ENCODE results near the gene WDR35.

WDR35 gene

DNA sequence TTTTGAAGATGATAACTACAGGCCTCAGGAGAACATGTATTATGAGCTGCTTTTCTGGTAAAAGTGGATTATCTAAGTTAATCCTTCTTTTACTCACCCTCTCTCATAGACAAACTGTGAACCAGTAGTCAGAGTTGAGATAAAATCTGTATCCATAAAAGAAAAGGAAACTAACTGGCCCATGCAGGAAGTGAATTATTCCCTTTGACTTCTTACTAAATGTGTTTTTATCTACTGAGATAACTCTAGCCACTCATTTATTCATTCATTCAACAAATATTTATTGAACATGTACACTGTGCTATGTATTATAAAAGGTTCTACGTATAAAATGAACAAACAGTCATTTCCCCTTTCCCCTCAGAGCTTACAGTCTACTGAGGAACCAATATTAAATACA is 10.0 kb downstream of the WDR35 start:
- no peak overlapping the region for H3K4me3 ChIP-seq (ENCODE audit: low read depth, low read length)
- TF ChIP-seq, protein P1, sequence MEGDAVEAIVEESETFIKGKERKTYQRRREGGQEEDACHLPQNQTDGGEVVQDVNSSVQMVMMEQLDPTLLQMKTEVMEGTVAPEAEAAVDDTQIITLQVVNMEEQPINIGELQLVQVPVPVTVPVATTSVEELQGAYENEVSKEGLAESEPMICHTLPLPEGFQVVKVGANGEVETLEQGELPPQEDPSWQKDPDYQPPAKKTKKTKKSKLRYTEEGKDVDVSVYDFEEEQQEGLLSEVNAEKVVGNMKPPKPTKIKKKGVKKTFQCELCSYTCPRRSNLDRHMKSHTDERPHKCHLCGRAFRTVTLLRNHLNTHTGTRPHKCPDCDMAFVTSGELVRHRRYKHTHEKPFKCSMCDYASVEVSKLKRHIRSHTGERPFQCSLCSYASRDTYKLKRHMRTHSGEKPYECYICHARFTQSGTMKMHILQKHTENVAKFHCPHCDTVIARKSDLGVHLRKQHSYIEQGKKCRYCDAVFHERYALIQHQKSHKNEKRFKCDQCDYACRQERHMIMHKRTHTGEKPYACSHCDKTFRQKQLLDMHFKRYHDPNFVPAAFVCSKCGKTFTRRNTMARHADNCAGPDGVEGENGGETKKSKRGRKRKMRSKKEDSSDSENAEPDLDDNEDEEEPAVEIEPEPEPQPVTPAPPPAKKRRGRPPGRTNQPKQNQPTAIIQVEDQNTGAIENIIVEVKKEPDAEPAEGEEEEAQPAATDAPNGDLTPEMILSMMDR (IDR thresholded peaks at IDR 0.05; ENCODE audit: low read depth, low read length): no peak
- in situ Hi-C loops (cut with HindIII; ENCODE audit: low sequenced_read_pairs): no loop called here
- DNase-seq (ENCODE audit: low read depth, low spot score): no peak

DNA sequence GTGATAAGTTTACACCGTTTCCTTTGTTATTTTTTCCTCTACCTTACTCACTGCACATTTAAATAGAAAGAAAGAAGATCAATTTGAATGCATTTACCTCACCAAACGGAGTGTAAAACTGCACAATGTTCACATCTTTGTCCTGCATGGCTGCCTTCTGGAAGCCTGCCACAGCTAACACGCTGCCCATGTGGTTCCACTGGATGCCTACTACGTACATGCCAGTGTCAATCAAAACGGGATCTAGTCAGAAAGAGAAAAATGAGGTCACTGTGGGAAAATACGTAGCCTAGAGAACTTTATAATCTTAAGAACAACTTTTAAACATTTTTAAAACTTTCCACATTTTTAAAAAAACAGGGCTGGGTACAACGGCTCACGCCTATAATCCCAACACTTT is 16.4 kb downstream of the WDR35 start:
- in situ Hi-C loops (cut with HindIII; ENCODE audit: low sequenced_read_pairs): no loop called here
- TF ChIP-seq, protein P1 (IDR thresholded peaks at IDR 0.05; ENCODE audit: low read depth, low read length): no peak
- no peak overlapping the region for H3K4me3 ChIP-seq (ENCODE audit: low read depth, low read length)
- no peak for DNase-seq (ENCODE audit: low read depth, low spot score)

DNA sequence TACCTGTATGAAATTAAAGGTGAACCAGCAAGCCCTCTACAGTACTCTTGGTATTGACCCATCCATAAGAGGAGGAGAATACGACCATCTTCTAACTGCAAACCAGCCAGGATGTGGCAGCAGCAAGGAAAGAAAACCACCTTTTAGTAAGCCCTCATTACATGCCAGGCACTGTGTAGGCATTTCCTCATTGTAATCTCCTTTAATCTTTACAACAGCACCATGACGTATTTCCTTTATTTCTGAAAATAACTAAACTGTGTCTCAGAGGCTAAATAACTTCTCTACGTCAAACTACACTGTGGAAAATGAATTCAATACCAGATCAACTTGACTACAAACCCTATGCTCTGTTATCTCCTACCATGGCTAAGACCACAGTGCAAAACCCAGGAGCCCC is 18.2 kb downstream of the WDR35 start:
- in situ Hi-C loops (cut with HindIII; ENCODE audit: low sequenced_read_pairs): no loop called here
- no peak for DNase-seq (ENCODE audit: low read depth, low spot score)
- H3K4me3 ChIP-seq (ENCODE audit: low read depth, low read length): no peak overlapping the region
- TF ChIP-seq, protein P1 (IDR thresholded peaks at IDR 0.05; ENCODE audit: low read depth, low read length): no peak

DNA sequence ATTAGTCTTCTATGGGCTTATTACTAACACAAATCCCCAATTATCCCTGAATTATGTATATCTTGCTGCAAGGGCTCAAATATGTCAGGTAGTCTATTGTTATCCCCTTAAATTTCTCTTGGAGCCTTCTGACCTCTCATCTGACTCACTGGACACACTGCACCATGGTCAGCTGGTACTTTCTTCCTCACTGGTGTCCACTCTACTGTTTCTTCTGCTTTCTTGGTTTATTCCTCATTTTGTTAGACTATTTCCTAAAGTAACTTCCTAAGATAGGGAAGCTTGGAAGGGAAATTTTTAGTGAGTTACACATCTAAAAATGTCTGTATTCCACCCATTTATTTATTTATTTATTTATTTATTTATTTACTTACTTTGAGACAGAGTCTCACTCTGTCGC is 26.5 kb downstream of the WDR35 start:
- TF ChIP-seq, protein P1 (IDR thresholded peaks at IDR 0.05; ENCODE audit: low read depth, low read length): no peak
- no peak for DNase-seq (ENCODE audit: low read depth, low spot score)
- no peak overlapping the region for H3K4me3 ChIP-seq (ENCODE audit: low read depth, low read length)
- in situ Hi-C loops (cut with HindIII; ENCODE audit: low sequenced_read_pairs): no loop called here

DNA sequence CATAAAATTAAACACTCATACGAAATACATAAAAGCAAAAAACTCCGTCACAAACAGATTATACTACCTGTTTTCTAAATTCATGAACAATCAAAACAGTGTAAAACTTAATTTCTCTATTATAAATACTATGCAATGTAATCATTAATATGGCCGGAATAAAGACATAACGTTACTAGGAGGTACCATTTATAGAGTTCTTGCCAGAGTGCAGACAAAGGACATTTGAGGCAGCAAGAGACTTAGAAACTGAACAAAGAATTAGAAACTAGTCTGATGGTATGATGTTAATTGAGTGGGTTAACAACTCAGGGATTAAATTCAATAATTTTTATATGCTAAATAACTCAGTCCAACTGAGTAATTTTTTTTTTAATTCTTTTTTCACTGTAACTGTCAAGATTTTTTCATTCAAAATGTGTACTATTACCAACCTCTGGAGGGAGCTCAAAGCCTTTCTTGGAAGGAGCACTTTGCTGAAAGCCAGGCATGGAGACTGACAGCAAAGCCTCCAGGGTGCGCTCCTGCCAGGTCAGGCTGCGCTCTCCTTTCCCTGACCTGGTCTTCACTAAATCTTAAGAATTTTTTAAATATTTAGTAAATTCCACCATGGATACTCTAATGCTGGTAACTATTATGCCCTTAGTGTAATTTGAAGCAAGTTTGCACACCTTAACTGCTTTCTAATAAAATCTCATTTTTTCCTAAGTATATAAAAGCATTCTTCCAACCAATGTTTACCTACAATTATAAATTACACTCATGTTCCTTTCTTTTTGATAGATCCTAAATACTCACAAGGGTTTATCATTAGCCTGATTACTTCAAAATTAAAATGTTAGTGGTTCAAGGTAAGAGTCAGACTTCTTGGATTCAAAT is 34.1 kb downstream of the WDR35 start:
- no peak overlapping the region for H3K4me3 ChIP-seq (ENCODE audit: low read depth, low read length)
- in situ Hi-C loops (cut with HindIII; ENCODE audit: low sequenced_read_pairs): no loop called here
- TF ChIP-seq, protein P1 (IDR thresholded peaks at IDR 0.05; ENCODE audit: low read depth, low read length): peak; percentile 80
- peak; percentile 75 for DNase-seq (ENCODE audit: low read depth, low spot score)

DNA sequence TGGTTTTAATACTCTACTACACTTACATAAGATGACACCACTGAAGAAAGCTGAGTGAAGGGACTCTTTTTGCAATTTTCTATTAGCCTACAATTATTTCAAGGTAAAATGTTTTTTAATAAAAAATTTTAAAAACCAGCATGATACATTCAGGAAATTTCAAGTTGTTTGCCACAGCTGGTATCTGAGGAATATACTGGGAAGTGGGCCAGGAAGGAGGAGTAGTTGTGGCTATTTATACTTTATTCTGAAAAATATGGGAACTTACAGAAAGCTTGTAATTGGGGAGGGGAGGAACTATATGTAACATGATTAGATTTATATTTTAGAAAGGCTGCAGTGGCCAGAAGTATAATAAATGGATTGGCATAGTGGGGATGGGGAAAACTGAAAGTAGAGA is 40.8 kb downstream of the WDR35 start:
- DNase-seq (ENCODE audit: low read depth, low spot score): peak; percentile 55
- in situ Hi-C loops (cut with HindIII; ENCODE audit: low sequenced_read_pairs): no loop called here
- TF ChIP-seq, protein P1 (IDR thresholded peaks at IDR 0.05; ENCODE audit: low read depth, low read length): no peak
- H3K4me3 ChIP-seq (ENCODE audit: low read depth, low read length): no peak overlapping the region
